GM08714 (cell line): Measurements from ENCODE around the gene SH2D4B.

Experiments
- H3K4me3 ChIP-seq: fragments of 200-500 bp; sonication (Bioruptor generic); 2 replicates; pipeline ENCODE4 v1.5.1; 2014; ENCODE audit warnings: mild to moderate bottlenecking, low read length, inconsistent platforms
- ZNF274 ChIP-seq: IDR thresholded peaks from 2 replicates; pipeline ENCODE4 v1.6.1; 2012; ENCODE audit warnings: mild to moderate bottlenecking, low read depth, low read length

The SH2D4B gene

GRCh38 chr10:80691441-80691840, 153.7 kb downstream of the SH2D4B start:
- no peak overlapping the region for H3K4me3 ChIP-seq
- TF ChIP-seq ZNF274, result no peak

- H3K4me3 ChIP-seq, result no peak overlapping the region
- TF ChIP-seq ZNF274, result no peak
Observed at GRCh38 chr10:80693565-80693964, 155.9 kb downstream of the SH2D4B start.

- H3K4me3 ChIP-seq, result no peak overlapping the region
- no peak for TF ChIP-seq ZNF274
Observed at GRCh38 chr10:80694930-80695329, 157.2 kb downstream of the SH2D4B start.
